ENCODE measurements around the gene ZMYM4. TPM values are rescaled to one million over a fixed set of nuclear protein-coding genes. Genes with fewer than 3 reads are reported as not detected.

Gene ZMYM4
- total RNA-seq, 2 experiments from 2014 or later: 21.1 to 54.3 TPM

GRCh38 chr1:35401049-35401448, 132.5 kb downstream of the ZMYM4 start:
- intact Hi-C loops (cut with micrococcal nuclease; ENCODE audit: unreplicated experiment): no loop called here
- Histone ChIP-seq H3K9me3 (ENCODE audit: low read length) (no peaks in the 10 kb centered on the region), H3K9me2 (ENCODE audit: insufficient read depth, low read length) (no peaks in the 10 kb centered on the region), H3K4me1 (ENCODE audit: insufficient read depth, low read length, poor library complexity, severe bottlenecking) (no peaks in the 10 kb centered on the region), H4K20me1 (ENCODE audit: insufficient read depth, low read length) (no peaks in the 10 kb centered on the region), H3K4me3 (ENCODE audit: low read depth, low read length, poor library complexity, severe bottlenecking) (no peak overlapping the region), H3K4me2 (ENCODE audit: low read length) (no peak overlapping the region), H3K36me3 (ENCODE audit: insufficient read depth, low read length) (peaks cover 84% of the 10 kb centered on the region), H2AFZ (ENCODE audit: low read length) (no peak overlapping the region), H3K79me2 (ENCODE audit: insufficient read depth, low read depth, low read length) (no peaks in the 10 kb centered on the region), H3K27ac (ENCODE audit: low read depth, low read length, poor library complexity, severe bottlenecking) (no peak overlapping the region)
- ChIA-PET POLR2A (interaction anchor here (0.6 kb wide), 1 partner anchor 10 kb away, joined by 3 read pairs; no protein-coding TSS in a partner anchor), CTCF (ENCODE audit: unreplicated experiment) (no interaction called here)
- no TSS peak for BruUV-seq (replicated peaks)
- TF ChIP-seq EZH2phosphoT487 (IDR thresholded peaks at IDR 0.05; ENCODE audit: borderline replicate concordance, low read depth, low read length) (no peak), CTCF (conservative IDR thresholded peaks at IDR 0.05; ENCODE audit: low read length) (no peak)
- DNase-seq (ENCODE audit: low spot score): no peak

GRCh38 chr1:35406103-35406502, 137.6 kb downstream of the ZMYM4 start:
- Histone ChIP-seq H3K9me3 (ENCODE audit: low read length) (no peaks in the 10 kb centered on the region), H3K79me2 (ENCODE audit: insufficient read depth, low read depth, low read length) (no peaks in the 10 kb centered on the region), H3K9me2 (ENCODE audit: insufficient read depth, low read length) (no peaks in the 10 kb centered on the region), H4K20me1 (ENCODE audit: insufficient read depth, low read length) (no peaks in the 10 kb centered on the region), H2AFZ (ENCODE audit: low read length) (no peak overlapping the region), H3K4me2 (ENCODE audit: low read length) (no peak overlapping the region), H3K4me1 (ENCODE audit: insufficient read depth, low read length, poor library complexity, severe bottlenecking) (no peaks in the 10 kb centered on the region), H3K27ac (ENCODE audit: low read depth, low read length, poor library complexity, severe bottlenecking) (no peak overlapping the region), H3K36me3 (ENCODE audit: insufficient read depth, low read length) (peaks cover 79% of the 10 kb centered on the region), H3K4me3 (ENCODE audit: low read depth, low read length, poor library complexity, severe bottlenecking) (no peak overlapping the region)
- intact Hi-C loops (cut with micrococcal nuclease; ENCODE audit: unreplicated experiment): no loop called here
- TF ChIP-seq EZH2phosphoT487 (IDR thresholded peaks at IDR 0.05; ENCODE audit: borderline replicate concordance, low read depth, low read length) (no peak), CTCF (conservative IDR thresholded peaks at IDR 0.05; ENCODE audit: low read length) (no peak)
- DNase-seq (ENCODE audit: low spot score): no peak
- BruUV-seq (replicated peaks): no TSS peak
- CTCF ChIA-PET (ENCODE audit: unreplicated experiment): no interaction called here
- POLR2A ChIA-PET: no interaction called here

- no peak overlapping the region for H2AFZ ChIP-seq (ENCODE audit: low read length)
- intact Hi-C loops (cut with micrococcal nuclease; ENCODE audit: unreplicated experiment): no loop called here
- POLR2A ChIA-PET: interaction anchor here (0.7 kb wide), 1 partner anchor 38 kb away, joined by 3 read pairs; no protein-coding TSS in a partner anchor
- no peak for TF ChIP-seq EZH2phosphoT487 (IDR thresholded peaks at IDR 0.05; ENCODE audit: borderline replicate concordance, low read depth, low read length)
- TF ChIP-seq CTCF (conservative IDR thresholded peaks at IDR 0.05; ENCODE audit: low read length): no peak
- no peak for DNase-seq (ENCODE audit: low spot score)
- no peaks in the 10 kb centered on the region for H3K9me3 ChIP-seq (ENCODE audit: low read length)
- CTCF ChIA-PET (ENCODE audit: unreplicated experiment): no interaction called here
- H3K4me3 ChIP-seq (ENCODE audit: low read depth, low read length, poor library complexity, severe bottlenecking): no peak overlapping the region
- no peaks in the 10 kb centered on the region for H3K9me2 ChIP-seq (ENCODE audit: insufficient read depth, low read length)
- H3K4me2 ChIP-seq (ENCODE audit: low read length): no peak overlapping the region
- BruUV-seq (replicated peaks): no TSS peak
- H4K20me1 ChIP-seq (ENCODE audit: insufficient read depth, low read length): no peaks in the 10 kb centered on the region
- peaks cover 68% of the 10 kb centered on the region for H3K36me3 ChIP-seq (ENCODE audit: insufficient read depth, low read length)
- H3K79me2 ChIP-seq (ENCODE audit: insufficient read depth, low read depth, low read length): no peaks in the 10 kb centered on the region
- H3K4me1 ChIP-seq (ENCODE audit: insufficient read depth, low read length, poor library complexity, severe bottlenecking): no peaks in the 10 kb centered on the region
- no peak overlapping the region for H3K27ac ChIP-seq (ENCODE audit: low read depth, low read length, poor library complexity, severe bottlenecking)
These were observed 139.2 kb downstream of the ZMYM4 start for GRCh38 chr1:35407743-35408142.

Measured in OCI-LY7 (cell line).